Small intestine (tissue), 7 donors: Measurements from ENCODE around the gene SEMA3E. TPM values are rescaled to one million over a fixed set of nuclear protein-coding genes. Genes with fewer than 3 reads are reported as not detected.
A peak's percentile ranks its signal among the peaks of the same experiment; 100 is the strongest.
"Not testable (repeated sequence)": the region's sequence is repeated elsewhere in the genome, so short reads cannot be mapped to it uniquely, and the experiment has no call there.

ENCODE experiments used
- DNase-seq, 2 donors: peaks; one replicate each; pipeline versions ENCODE4 v3.0.0 to v3.0.0-alpha.2; 2013
- FAIRE-seq: peaks from 2 replicates; lab custom pipeline; 2012; peaks lifted over from hg19 to GRCh38; lab: Jason Lieb, UNC
- H3K27ac ChIP-seq, 3 donors: one replicate each; pipeline ENCODE4 v1.5.1; 2013; ENCODE audit warnings: low read length in 2 of 3, mild to moderate bottlenecking in 2 of 3, control low read depth in 1 of 3, inconsistent platforms in 1 of 3, low read depth in 1 of 3, moderate library complexity in 1 of 3
- H3K27me3 ChIP-seq, 3 donors: one replicate each; pipeline ENCODE4 v1.6.1; 2013; ENCODE audit warnings: low read length in 3 of 3, inconsistent platforms in 1 of 3; ENCODE audit not compliant: control insufficient read depth in 3 of 3, insufficient read depth in 3 of 3
- H3K36me3 ChIP-seq, 3 donors: one replicate each; pipeline ENCODE4 v1.6.1; 2013; ENCODE audit warnings: low read length in 3 of 3, inconsistent platforms in 1 of 3, low read depth in 1 of 3, mild to moderate bottlenecking in 1 of 3, moderate library complexity in 1 of 3; ENCODE audit not compliant: control insufficient read depth in 3 of 3, insufficient read depth in 2 of 3
- H3K4me1 ChIP-seq, 3 donors: one replicate each; pipeline ENCODE4 v1.6.1; 2013; ENCODE audit warnings: low read length in 2 of 3, inconsistent platforms in 1 of 3, low read depth in 1 of 3, mild to moderate bottlenecking in 1 of 3, moderate library complexity in 1 of 3; ENCODE audit not compliant: control insufficient read depth in 3 of 3, insufficient read depth in 2 of 3
- H3K4me3 ChIP-seq, 3 donors: one replicate each; pipeline ENCODE4 v1.5.1; 2013; ENCODE audit warnings: low read length in 3 of 3, control low read depth in 1 of 3, inconsistent platforms in 1 of 3, low read depth in 1 of 3, mild to moderate bottlenecking in 1 of 3, moderate library complexity in 1 of 3
- H3K9me3 ChIP-seq, 2 donors: one replicate each; pipeline ENCODE4 v1.6.1; 2013; ENCODE audit warnings: low read depth in 1 of 2, low read length in 1 of 2; ENCODE audit not compliant: control insufficient read depth in 2 of 2, insufficient read depth in 1 of 2
- WGBS, 3 donors: extraction: QIAGEN DNeasy Blood & Tissue Kit; methylation state at CpG; one replicate each; pipeline ENCODE4 v1.1.7; 2013; 5-methylcytosine and 5-hydroxymethylcytosine counted together
- polyA plus RNA-seq, 4 donors: library from polyadenylated mRNA; stranded (reverse) in 3 of 4; unstranded in 1 of 4; fragments of 200-250 nt in 3 of 4; fragments of 120-200 nt in 1 of 4; gene quantifications; one replicate each; pipeline versions ENCODE4 v1.2.1 to v1.2.3, GENCODE V29; 2013
- donor health status: healthy with polysubstance abuse.
- donor health status: control.
- donor health status: control.
- donor health status: Bipolar disorder and iron deficiency.
- donor health status: healthy.

SEMA3E gene
- polyA plus RNA-seq, 4 donors: under 0.01 to 1.2 (median 0.10) TPM; not detected in 1

DNA sequence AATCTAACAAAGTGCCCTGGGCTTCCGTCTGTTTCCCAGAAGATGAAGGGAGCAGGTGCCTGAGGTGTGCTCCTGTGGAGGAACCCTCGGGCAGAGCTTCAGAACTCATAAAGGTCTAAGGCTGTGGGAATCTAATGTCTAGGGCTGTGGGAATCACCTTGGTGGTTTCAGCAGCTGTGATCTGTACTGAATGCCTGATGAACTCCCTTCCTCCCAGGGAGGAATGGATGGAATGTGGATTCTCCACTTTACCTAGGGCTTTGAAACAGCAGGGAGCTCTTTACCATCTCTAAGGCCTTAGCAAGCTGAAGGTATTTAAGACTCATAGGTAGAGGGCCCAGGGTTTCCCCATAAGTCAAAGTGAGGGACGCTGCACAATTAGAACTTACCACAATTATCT, 36.0 kb upstream of the SEMA3E start:
- H3K27ac ChIP-seq: no peak overlapping the region
- FAIRE-seq (no peak), DNase-seq (no peak)
- H3K36me3 ChIP-seq: no peaks in the 10 kb centered on the region
- no peak overlapping the region for H3K4me3 ChIP-seq
- no peaks in the 10 kb centered on the region for H3K27me3 ChIP-seq
- 52 to 65% (median 56%) methylated on average over 3 of the region's 3 CpGs for WGBS, 3 donors
- H3K4me1 ChIP-seq: no peaks in the 10 kb centered on the region
- H3K9me3 ChIP-seq: no peaks in the 10 kb centered on the region

DNA sequence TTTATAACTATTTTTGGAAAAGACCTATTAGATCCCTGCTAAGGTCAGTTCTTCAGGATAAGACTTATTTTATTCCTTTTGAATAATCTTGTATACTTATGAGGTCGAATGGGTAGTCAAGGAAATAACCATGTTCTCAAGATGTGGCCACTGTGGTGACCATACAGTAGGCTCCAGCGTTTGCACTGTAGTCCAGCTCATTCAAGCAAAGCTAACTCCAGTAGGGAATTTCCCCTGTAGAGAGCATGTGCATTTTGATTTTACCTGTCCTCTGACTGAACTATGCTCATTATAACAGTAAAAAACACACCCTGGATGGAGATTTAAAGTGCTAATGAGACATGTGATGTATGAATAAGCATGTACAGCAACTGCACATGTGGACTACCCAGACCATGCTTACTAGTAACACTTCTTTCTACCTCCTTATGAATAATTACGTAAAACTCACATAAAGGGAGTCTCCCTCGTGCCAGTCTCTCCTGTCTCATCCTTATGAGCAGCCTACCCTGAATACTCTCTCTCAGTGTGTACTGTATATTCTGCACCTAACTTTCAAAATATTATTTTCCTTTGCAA, 32.4 kb upstream of the SEMA3E start:
- 57 to 74% (median 61%) methylated on average over 4 of the region's 4 CpGs for WGBS, 3 donors
- H3K27me3 ChIP-seq: no peaks in the 10 kb centered on the region
- no peaks in the 10 kb centered on the region for H3K36me3 ChIP-seq
- H3K27ac ChIP-seq: no peak overlapping the region
- no peak overlapping the region for H3K4me3 ChIP-seq
- H3K9me3 ChIP-seq: no peaks in the 10 kb centered on the region
- FAIRE-seq (no peak), DNase-seq (no peak)
- H3K4me1 ChIP-seq: no peaks in the 10 kb centered on the region

DNA sequence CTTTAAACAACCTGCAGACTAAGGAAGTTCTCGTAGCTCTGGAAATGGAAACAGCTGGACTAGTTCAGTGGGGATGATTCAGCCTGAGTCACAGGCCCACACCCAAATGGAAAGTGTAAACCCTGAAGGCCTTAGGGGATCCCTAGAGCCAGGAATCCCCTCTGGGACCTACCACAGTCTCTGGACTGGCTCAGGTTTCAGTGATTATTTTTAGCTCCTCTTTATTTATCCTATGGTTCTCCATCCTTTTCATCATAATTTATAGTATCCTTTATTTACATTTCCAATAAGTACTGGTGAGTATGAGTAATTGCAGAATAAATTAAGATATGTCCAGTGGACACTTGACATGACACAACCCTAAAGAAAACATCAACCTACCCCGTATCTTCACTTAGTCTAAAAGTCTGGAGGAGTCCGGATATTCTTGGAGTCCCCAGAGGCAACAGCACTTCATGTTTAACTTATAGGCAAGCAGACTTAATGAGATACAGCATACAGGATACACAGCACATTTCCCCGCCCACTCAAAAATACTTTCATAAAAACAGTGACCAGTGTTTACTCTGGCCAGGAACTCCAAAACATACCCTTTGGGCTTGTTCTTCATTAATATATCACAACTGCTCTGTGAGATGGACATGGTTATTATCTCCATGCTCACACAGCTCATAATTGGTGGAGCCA, 28.4 kb upstream of the SEMA3E start:
- Histone ChIP-seq H3K4me1 (no peaks in the 10 kb centered on the region), H3K36me3 (no peaks in the 10 kb centered on the region), H3K9me3 (no peaks in the 10 kb centered on the region), H3K27ac (no peak overlapping the region), H3K27me3 (no peaks in the 10 kb centered on the region), H3K4me3 (no peak overlapping the region)
- 50 to 70% (median 62%) methylated on average over 4 of the region's 4 CpGs for WGBS, 3 donors
- DNase-seq: peak in 1 of 2 donors; percentile 8
- no peak for FAIRE-seq

DNA sequence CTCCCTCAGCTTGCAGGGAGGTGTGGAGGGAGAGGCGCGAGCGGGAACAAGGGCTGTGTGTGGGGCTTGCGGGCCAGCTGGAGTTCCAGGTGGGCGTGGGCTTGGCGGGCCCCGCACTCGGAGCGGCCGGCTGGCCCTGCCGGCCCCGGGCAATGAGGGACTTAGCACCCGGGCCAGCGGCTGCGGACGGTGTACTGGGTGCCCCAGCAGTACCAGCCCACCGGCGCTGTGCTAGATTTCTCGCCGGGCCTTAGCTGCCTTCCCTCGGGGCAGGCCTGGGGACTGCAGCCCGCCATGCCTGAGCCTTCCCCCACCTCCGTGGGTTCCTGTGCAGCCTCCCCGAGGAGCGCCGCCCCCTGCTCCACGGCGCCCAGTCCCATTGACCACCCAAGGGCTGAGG, 24.4 kb upstream of the SEMA3E start:
- H3K4me1 ChIP-seq, H3K27me3 ChIP-seq, H3K27ac ChIP-seq, DNase-seq, H3K9me3 ChIP-seq, H3K4me3 ChIP-seq, FAIRE-seq, H3K36me3 ChIP-seq: not testable (repeated sequence)
- WGBS, 3 donors: 94 to 99% (median 96%) methylated on average over 22 to 28 of the region's 28 CpGs

DNA sequence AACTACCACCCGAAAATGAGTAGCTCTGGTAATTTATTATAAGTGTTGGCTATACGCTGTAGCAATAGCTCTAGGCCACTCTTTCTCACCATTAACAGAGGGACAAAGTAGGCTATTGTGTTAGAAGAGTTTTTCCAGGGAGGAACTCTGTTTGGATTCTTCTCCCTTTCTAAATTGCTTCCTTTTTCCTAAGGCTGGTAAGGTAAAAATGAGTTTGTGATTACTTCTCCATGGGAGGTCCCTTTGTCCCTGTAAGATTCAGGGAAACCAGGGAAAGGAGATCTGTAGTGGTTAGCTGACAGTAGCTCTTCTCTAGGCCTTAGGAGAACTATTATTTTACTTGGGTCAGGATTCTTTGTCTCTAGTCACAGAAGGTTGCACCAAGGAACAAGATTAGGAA, 23.2 kb upstream of the SEMA3E start:
- Histone ChIP-seq H3K4me1 (no peaks in the 10 kb centered on the region), H3K36me3 (no peaks in the 10 kb centered on the region), H3K27ac (no peak overlapping the region), H3K4me3 (no peak overlapping the region), H3K27me3 (no peaks in the 10 kb centered on the region), H3K9me3 (no peaks in the 10 kb centered on the region)
- FAIRE-seq: no peak
- WGBS, 3 donors: 78 to 91% (median 88%) methylated on average over 2 of the region's 2 CpGs
- no peak for DNase-seq

DNA sequence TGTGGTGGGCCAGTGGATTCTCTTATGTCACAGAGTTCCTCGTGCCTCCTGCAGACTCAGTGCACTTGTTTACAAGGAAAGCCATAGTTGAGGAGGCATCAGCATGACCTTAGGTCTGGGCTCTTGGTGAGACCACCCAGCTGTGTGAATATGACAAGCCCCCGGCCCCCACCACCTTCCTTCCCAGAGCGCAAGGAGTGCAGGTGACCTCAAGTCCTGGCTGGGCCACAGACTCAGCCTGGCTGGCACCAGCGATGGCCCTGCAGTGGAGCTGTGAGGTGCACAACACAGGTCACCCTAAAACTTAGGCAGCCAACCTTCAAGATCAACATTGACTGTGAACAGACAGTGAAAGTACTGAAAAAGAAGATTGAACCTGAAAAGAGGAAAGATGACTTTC, 14.2 kb upstream of the SEMA3E start:
- H3K36me3 ChIP-seq: no peaks in the 10 kb centered on the region
- H3K27me3 ChIP-seq: no peaks in the 10 kb centered on the region
- no peak for FAIRE-seq
- no peaks in the 10 kb centered on the region for H3K4me1 ChIP-seq
- H3K4me3 ChIP-seq: no peak overlapping the region
- H3K9me3 ChIP-seq: no peaks in the 10 kb centered on the region
- no peak for DNase-seq
- WGBS, 3 donors: 77 to 86% (median 85%) methylated on average over 4 of the region's 4 CpGs
- H3K27ac ChIP-seq: no peak overlapping the region

DNA sequence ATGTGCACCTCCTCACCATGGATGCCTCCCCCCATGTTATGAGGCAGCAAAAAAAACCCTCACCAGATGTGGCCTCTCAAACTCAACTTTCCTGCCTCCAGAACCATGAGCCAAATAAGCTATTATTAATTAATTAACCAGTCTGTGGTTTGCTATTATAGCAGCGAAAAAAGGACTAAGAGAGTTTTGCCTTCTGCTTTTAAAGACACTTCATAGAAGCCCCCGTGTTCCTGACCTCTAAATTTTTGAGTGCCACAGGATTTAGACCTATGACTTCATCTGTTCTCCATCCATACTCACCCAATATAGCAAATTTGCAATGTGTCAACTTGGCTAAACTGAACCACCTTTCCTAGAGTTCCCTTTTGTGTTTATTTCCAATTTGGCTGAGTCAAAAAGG, 9.2 kb upstream of the SEMA3E start:
- Histone ChIP-seq H3K27ac (no peak overlapping the region), H3K4me1 (no peaks in the 10 kb centered on the region), H3K27me3 (no peaks in the 10 kb centered on the region), H3K4me3 (no peak overlapping the region), H3K36me3 (no peaks in the 10 kb centered on the region), H3K9me3 (no peaks in the 10 kb centered on the region)
- FAIRE-seq (no peak), DNase-seq (no peak)
- WGBS, 3 donors: 28 to 54% (median 41%) methylated on average over 2 of the region's 2 CpGs

DNA sequence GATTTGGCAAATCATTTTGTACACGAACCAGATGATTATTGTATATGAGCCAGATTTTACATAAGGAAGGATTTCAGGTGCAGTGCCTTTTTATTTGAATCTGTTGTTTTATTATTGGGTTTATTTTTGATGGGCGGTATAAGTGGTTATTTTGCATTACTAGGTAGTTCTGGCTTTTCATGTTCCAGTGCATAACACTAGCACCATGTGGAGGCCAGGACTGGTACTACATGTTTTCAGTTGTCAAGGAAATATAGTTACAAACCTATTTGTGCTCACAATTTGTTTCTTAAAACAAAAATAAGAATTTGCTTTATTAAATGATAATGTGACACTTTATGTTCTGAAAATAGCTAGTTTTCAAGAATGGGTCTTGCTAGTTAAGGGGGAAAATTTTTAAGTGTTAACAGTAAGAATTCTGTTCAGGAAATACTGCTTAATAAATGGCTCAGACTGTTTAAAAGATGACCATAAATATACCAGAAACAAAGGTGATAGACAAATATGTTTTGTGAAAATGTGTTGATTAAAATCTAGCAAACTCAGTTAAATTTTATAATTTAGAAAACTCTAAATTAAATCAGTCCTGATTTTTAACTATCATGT, 7.1 kb upstream of the SEMA3E start:
- H3K4me3 ChIP-seq: no peak overlapping the region
- DNase-seq (peak; percentile 20 to 24), FAIRE-seq (no peak)
- 5 to 18% (median 18%) methylated on average over 2 of the region's 2 CpGs for WGBS, 3 donors
- no peaks in the 10 kb centered on the region for H3K36me3 ChIP-seq
- no peaks in the 10 kb centered on the region for H3K9me3 ChIP-seq
- no peaks in the 10 kb centered on the region for H3K27me3 ChIP-seq
- no peak overlapping the region for H3K27ac ChIP-seq
- H3K4me1 ChIP-seq: no peaks in the 10 kb centered on the region
